Stimulated activated CD4-positive, alpha-beta T cell treated with anti-CD3 and anti-CD28 coated beads, Interleukin-1b, Interleukin-23, amount 100 ng/mL, for 1 hour (primary cell): Measurements from ENCODE around the gene TRERF1.
"Not testable (repeated sequence)": the region's sequence is repeated elsewhere in the genome, so short reads cannot be mapped to it uniquely, and the experiment has no call there.

Experiments
- DNase-seq, 2 donors: peaks; one replicate each; pipeline ENCODE4 v3.0.0-alpha.2; 2020; ENCODE audit warnings: low read depth in 2 of 2

Gene TRERF1

DNA sequence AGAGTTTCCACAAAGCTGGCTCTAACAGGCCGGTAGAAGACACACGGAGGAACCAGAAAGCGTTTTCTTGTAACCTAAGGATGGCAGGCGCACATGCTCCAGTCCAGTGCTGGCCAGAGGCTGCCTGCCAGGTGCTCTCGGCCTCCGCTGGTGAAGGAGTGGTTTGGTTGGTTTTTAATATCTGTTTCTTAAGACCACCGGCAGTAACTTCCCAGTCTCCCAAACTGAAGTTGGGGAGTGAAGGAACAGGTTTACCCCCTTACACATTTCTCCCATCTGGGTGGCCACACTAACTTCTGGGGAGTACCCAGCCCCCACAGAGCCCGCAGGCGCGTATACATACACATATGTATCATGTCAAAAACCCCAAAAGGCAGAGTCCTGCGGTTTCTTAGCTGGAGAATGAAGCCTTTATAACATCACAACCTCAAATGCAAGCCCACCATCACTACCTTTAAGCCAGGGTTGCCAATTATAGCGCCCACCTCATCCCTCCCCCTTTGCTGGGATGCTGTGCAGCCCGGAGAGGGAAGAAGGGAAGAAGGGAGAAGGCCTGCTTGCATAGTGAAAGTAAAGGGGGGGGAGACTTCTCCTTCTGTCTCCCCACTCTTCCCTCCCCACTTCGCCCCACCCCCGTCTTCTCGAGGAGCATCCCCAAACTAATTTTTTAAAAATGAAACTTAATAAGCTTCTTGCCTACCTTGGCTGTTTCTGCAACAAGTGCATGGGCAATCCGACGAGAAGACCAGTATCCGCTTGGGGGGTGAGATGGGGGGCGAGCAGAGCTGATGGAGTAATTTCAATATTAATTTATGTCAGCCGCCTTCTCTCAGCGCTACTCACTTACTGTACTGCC, 1.0 kb downstream of the TRERF1 start:
- DNase-seq: no peak

DNA sequence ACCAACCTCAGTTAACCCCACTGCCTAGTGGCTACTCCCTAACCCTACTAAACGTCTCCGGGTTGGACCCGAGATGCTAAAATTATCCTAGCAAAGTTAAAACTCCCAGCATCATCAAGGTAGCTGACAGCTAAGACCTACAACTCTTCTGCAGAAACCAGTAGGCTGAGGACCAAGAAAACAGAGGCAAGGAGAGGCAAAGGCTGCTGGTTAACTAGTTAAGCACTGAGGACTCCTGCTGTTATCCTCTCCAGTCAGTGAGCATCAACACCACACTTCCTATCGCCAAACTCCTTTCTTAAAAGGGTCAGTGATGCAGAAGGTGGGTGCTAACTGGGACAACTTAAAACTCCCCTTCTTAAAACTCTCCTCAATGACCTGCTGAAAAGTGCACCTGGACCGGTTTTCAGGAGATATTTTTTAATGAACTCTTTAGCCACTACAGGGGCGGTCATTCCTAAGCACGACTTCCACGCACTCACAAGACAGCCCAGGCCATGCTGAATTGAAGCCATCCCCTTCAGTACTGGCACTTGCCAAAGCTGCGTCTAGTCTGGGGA, 1.7 kb downstream of the TRERF1 start:
- DNase-seq: no peak

DNA sequence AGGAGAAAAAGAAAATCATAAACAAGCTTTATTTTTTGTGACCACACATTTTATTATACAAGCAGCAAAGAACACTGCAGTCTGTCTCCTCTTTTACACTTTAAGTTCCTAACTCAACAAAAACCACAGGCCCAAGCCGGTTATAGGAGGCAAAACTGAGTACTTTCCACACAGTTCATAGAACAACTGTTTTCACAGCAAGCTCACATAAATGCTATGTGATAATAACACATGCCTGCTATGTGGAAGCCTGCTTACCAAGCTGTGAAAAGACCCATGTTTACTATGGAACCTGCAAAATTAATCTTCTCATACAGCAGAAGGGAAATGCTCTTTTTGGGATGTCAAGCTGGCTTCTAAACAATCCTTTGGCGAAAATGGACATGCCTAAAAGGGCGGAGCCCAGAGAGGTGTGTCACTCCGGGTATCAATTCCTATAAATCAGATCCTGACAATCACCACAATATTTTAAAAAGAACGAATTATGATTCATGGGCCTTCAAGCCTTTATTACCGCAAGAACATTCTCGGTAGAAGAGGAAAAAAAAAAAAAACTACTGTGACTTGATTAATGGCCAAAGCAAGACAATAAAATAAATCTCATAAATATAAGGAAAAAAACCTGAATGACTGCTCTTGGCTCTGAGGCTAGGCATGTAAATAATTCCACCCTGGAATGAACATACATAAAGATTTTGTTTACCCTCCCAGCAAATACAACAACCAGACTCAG, 2.6 kb downstream of the TRERF1 start:
- DNase-seq: no peak

DNA sequence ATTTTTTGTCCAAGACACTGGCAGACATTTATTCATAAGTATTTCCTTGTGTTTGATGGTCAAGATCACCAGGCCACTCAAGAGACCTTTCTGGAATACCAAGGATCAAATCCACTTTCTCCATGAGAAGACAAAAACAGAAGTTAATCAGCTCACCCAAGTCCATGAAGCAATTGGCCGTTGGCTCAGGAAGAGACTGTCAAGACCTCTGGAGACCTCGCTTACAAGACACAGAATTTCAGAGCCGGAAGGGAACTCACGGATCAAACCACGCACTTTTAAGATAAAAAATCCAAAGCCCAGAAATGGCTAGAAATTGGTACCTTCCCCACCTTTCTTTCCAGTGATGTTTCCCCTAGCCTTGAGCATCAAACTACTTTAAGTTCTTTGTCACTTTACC, 3.3 kb downstream of the TRERF1 start:
- DNase-seq: no peak

DNA sequence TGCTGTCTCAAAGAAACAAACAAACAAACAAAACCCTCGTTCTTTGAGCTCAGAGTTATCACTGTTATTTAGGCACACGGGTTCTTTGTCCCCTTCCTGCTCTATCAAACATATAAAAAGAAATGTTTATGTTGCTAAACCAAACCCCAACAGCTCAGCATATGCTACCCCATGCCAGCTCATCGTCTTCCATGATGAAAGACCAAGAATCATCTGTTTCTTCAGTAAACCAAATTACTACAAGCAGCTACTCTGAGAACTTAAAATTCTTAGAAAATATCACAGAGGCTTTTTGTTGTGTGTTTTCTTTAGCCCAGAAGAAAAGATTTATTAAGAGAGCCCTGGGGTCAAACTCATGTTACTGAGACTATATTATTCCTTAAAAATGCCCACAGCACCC, 4.7 kb downstream of the TRERF1 start:
- no peak for DNase-seq

DNA sequence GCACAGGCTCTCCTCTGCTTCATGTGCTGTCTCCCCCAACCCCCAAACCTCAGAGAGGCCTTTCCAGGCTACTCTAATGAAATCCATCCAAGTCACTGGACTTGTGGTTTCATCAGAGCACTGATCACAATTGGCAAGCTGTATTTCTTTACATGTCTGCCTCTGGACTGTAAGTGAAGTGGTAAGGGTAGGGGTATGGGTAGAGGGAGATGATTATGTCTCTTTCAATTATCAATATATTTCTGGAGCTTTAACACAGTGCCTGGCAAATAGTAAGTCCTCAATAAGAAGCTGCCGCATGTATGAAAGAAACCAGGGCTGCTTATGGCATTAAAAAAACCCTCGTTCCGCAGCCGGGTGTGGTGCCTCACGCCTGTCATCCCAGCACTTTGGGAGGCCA, 5.4 kb downstream of the TRERF1 start:
- DNase-seq: no peak

DNA sequence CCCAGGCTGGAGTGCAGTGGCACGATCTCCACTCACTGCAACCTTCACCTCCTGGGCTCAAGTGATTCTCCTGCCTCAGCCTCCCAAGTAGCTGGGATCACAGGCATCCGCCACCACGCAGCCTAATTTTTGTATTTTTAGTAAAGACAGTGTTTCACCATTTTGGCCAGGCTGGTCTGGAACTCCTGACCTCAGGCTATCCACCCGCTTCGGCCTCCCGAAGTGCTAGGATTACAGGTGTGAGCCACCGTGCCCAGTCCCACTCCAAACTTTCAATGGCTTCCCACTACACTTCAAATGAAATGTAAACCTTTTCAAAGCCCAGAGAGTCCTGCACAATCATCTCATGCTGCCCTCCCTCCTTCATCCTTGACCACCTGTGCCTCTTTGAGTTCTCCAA, 5.8 kb downstream of the TRERF1 start:
- DNase-seq: not testable (repeated sequence)

DNA sequence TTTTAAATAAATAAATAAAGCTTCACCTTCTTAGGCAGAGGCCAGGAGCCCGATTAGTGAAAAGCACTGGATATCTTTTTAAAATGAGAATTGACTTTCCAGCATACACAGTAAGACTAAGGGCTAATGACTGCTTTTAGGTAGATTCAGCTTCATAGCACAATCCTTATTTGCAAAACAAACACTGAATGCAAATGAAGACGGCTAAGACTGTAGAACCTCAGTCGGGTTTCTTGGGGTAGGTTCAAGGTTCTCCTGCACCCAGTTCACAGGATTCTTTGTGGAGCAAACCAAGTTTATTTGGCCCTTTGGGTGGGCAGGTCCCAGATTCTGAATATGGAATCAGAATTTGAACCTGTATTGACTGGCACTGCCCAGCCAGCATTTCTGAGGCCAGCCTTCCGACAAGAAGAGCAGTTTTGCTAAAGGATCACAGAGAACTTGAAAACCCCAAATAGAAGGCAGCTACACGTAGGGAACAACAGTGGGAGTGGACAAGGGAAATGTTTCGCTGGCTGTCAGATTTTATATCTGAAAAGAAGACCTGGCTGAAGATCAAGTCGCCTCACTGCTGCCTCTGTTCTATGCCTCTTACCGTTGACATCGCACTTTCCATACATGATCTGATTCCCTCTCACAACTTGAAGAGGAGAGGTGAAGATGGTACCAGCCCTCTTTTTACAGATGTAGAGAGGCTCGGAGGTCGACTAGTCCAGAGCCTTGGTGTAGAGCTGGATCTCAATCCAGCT, 8.2 kb downstream of the TRERF1 start:
- no peak for DNase-seq

DNA sequence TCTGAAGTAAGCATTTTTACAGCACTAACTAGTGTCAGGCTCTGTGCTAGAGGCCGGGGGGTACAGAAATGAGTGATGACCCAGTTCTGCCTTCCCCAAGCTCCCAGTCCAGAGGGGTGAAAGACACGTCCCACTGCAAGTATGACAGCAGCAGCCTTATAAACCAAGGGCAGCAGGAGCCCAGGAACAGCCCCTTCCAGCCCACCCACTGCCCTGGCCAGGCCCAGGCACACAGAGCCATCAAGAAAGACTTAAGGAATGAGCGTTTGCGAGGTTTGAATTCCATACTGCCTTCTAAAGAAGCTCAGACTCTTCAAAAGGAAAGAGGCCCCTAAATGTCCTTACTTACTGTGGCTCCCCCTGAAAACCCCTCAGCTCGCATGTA, 10.0 kb downstream of the TRERF1 start:
- DNase-seq: no peak

DNA sequence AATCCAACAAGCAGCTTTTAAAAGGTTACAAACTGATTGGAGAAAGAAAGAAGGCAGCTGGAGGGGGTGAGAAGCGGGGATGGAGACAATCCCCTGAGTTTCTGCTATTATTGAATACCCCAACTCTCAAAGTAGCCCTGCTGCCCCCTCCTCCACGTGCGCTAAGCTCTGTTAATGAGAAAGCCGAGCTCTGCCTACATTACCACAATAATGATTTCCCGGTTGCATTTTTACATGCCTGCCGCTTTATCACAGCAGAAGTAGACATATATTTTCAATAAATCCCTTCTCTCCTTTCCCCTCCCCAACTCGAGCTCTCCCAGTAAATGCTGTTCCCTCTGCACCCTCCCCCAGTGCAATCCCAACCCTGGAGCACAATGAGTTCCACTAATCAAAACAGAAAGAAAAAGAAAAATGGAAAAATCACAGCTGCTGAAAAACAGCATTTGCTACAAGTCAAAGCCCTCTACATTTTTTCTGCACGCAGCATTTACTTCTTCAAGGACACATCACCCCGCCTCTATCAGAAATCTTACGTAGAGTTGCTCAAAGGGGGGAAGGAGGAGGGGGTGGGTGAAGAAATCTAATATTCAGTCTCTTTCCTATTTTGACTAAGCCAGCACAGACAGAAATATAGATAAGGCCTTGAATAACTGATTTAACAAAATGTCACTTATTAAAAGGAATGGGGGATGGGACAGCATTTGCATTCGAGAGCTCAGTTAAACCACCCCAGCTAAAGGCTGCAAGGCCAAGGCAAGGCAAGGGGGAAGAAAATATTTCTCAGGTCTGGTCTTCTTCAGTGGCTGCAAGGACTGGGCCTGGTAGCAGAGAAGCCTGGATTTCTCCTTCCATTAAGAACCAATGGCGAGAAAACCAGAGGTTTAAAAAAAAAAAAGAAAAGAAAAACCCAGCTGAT, 10.7 kb downstream of the TRERF1 start:
- no peak for DNase-seq

DNA sequence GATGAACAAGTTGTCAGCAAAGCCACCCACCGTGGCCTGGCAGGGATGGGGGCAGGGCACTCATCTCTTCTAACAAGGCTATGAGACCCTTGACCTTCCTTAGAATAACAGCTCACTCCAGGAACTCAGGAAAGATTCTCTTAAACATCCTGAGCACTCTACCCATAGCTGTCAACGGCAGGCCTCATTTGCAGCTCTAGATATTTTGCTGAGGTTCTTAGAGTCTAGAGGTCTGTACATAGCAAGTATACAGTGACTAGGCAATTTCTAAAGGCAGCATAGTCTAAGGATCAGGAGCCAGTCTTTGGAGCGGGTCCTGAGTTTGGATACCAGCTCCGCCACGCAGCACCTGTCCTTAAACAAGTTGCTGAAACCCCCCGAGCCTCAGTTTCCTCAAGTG, 11.7 kb downstream of the TRERF1 start:
- no peak for DNase-seq

DNA sequence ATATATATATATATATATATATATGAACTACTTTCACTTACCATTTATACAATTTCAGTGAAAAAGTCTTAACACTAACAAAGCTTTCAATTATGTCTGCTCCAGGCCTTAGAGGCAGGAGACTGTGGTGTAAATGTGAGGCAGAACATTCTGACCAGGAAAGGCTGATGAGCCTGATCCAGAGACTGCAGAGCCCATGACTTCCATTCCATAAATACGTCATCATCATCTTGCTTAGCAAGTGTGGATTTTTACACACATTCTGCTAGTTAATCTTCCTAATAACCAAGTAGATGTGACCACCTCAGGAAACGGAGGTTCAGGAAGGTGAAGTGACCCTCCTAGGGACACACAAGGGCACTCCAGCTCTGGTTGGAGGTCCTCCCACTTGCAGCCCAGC, 14.9 kb downstream of the TRERF1 start:
- DNase-seq: no peak

DNA sequence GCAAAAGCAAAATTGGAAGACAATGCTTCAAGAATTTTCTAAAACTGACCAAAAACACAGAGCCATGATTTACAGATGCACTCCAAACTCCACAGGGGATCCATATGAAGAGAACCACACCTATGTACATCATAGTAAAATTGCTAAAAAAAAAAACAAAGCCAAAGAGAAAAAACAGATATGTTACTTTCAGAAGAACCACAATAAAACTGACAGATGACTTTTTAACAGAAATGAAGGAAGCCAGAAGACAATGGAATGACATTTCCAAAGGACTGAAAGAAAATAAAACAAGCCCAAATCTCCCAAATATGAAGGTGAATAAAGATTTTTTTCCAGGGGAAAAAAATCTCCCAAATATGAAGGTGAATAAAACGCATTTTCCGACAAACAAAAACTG, 17.5 kb downstream of the TRERF1 start:
- DNase-seq: no peak

DNA sequence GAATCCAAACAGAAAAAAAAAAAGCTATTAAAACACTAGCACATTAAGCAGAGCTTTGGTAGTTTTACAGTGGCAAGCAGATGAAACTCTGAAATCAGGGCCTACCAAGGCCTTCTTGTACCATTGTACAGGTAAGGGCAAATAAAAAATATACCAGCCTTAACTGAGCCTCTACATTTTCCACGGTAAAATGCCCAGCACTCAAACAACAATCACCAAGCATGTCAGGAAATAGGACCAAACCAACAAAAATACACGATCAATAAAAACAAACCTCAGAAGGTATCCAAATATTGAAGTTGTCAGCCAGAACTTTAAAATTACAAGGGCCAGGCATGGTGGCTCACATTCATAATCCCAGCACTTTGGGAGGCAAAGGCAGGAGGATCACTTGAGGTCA, 18.3 kb downstream of the TRERF1 start:
- no peak for DNase-seq

DNA sequence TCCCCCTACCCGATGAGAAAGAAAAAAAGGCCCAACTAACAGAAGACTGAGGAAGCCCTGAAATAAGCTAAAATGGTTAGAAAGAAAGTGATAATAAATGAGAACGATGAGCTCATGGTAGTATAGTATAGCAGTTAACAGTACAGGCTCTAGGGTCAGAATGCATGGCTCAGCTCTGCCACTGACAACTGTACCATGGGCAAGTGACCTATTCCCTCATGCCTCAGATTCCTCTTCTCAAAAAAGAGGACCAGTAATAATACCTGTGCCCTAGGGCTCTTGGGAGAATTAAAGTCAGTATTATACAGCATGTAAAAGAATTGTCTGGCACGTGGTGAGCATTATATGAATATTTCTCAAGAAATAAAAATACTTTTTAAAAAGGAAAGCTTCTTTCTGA, 19.8 kb downstream of the TRERF1 start:
- no peak for DNase-seq

DNA sequence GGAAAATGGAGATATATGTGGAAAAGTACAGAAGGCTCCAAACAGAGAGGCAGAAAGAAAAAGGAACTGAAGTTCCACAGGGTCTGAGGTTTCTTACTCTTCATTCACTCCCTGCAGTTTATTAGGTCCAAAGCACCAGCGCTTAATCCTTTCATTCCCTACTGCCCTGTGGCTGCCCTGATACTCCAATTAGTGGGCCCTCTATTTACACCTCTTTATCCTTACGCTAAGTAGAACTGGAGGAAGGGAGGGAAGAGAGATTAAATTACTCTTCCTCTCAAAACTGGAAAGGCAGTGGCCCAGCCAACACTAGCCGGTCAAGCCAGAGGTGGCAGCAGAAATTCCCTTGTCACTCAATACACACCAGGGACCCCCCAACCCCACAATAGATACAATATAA, 20.4 kb downstream of the TRERF1 start:
- DNase-seq: no peak

DNA sequence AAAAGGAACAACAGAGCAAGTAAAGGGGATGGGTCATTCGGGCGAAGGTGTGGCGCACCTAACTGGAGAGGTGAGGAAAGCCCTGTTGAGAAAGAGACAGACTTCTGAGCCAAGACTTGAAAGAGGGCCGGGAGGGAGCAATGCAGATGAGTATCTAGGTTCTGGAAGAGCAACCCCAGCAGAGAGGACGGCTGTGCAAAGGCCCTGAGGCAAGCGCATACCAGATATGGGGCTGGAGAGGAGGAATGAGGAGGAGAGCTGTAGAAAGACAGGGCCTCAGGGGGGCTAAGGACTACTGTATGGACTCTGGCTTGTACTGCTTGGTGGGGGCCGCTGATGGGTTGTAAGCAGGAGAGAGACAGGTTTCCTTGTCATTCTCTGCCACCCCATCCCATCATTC, 21.9 kb downstream of the TRERF1 start:
- DNase-seq: no peak

DNA sequence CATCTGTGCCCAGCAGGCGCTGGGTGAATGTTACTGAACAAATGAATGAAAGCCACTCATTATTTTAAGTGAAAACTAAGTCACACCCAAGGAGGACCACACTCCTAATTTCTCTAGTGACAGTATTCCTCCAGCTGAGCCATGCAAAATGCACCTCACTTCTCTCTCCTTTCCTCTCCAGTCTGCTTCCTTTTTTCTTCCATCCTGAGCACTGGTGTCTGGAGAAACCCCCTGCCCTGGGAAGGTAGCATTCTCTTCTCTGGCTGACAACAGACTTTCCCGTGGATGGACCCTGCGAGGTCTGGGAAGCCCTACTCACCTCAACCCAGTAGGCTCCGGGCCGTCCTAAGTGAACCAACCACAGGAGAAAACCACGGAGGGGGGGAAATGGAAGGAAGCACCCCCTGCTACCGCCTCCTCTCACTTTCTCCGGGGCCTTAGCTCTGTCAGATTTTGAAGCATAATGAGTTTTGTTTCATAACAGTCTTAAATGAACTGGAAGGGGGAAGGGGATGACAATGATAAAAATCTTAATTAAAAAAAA, 22.6 kb downstream of the TRERF1 start:
- DNase-seq: no peak

DNA sequence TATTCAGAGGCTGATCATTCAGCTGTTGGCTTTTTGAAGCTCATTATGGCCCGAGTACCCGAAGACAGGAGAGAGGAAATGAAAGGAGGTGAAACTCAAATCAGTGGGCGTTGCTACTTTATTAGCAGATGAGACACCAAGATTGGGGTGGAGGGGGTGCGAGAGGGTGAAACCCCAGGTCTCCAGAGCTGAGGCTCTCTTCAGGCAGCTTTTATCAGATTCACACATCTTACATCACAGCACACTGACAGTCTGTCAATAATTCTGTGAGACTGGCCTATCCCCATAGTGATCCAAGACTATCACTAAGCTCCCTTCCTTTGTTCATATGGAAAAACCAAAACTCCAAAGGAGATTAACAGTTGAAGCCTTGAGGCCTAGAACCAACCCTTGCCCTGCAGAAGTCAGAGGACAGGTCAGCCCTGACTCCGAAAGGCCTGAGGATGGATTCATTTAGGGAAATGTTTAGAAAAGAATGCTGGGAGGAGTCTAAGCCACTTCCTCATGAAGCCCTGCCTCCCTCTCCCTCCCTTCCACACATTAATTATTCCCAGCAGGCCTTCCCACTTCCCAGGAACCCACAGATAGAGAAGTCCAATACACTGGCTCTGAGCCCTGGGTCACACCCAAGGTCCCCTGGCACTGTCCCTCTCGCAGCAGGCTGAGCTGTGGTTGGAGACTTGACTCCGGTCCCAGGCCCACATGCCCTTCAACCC, 23.2 kb downstream of the TRERF1 start:
- DNase-seq: no peak

DNA sequence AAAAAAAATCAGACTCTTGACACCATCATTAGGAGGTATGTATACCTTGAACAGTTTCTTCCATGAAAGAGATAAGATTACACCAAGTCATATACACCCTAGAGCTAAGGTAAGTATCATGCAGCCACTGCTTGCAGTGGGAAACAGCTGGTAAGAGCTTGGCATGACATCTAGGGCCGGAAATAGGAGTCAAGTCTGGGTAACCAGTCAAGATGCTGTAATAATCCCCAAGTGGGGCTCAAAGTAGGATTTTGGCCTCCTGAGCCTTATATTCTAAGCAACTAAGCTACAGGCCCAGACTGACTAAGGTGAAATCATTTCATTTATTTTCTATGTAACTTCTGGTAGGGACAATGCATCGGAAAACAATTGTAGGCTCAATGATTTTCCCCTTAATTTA, 23.9 kb downstream of the TRERF1 start:
- no peak for DNase-seq
